Type B pancreatic cell (in vitro differentiated cells): ENCODE results near the gene RAP1GAP2. TPM values are rescaled to one million over a fixed set of nuclear protein-coding genes. Genes with fewer than 3 reads are reported as not detected.
A peak's percentile ranks its signal among the peaks of the same experiment; 100 is the strongest.

ENCODE experiments used
- DNase-seq: peaks from one replicate; pipeline ENCODE4 v3.0.0; 2021; ENCODE audit warnings: mixed read lengths; ENCODE audit not compliant: unreplicated experiment; ENCODE audit errors: extremely low spot score
- H3K27ac Mint-ChIP-seq: 2 replicates; pipeline ENCODE4 v1.8.0; 2021; ENCODE audit warnings: mild to moderate bottlenecking, mixed read lengths
- H3K27me3 Mint-ChIP-seq: 2 replicates; pipeline ENCODE4 v1.8.0; 2021; ENCODE audit warnings: mixed read lengths
- H3K36me3 Mint-ChIP-seq: 2 replicates; pipeline ENCODE4 v1.8.0; 2021; ENCODE audit warnings: mixed read lengths
- H3K4me1 Mint-ChIP-seq: one replicate; pipeline ENCODE4 v1.8.0; 2021; ENCODE audit warnings: mixed read lengths; ENCODE audit not compliant: unreplicated experiment
- H3K4me3 Mint-ChIP-seq: 2 replicates; pipeline ENCODE4 v1.8.0; 2021; ENCODE audit warnings: mild to moderate bottlenecking, mixed read lengths
- H3K9me3 Mint-ChIP-seq: 2 replicates; pipeline ENCODE4 v1.8.0; 2021; ENCODE audit warnings: mixed read lengths
- CTCF ChIP-seq: fragments of 200-600 bp; sonication (generic); conservative IDR thresholded peaks from 2 replicates; pipeline ENCODE4 v1.5.0; 2021; ENCODE audit warnings: antibody characterized with exemption, mild to moderate bottlenecking
- total RNA-seq: library from RNA; stranded (reverse); gene quantifications from 2 replicates; pipeline ENCODE4 v1.2.1, GENCODE V29; 2021; ENCODE audit warnings: low replicate concordance

RAP1GAP2 gene
- total RNA-seq, 1 donor from 2014 or later = 49.7 TPM

GRCh38 chr17:2808367-2809335 is 12.4 kb downstream of the RAP1GAP2 start:
- DNase-seq = no peak
- Mint-ChIP-seq H3K4me1 (no peaks in the 10 kb centered on the region), H3K27me3 (no peaks in the 10 kb centered on the region), H3K4me3 (no peak overlapping the region), H3K36me3 (no peaks in the 10 kb centered on the region), H3K9me3 (no peaks in the 10 kb centered on the region), H3K27ac (no peak overlapping the region)
- TF ChIP-seq CTCF = no peak

GRCh38 chr17:2809337-2809736 is 13.1 kb downstream of the RAP1GAP2 start:
- Mint-ChIP-seq H3K9me3 (no peaks in the 10 kb centered on the region), H3K4me1 (no peaks in the 10 kb centered on the region), H3K4me3 (no peak overlapping the region), H3K27me3 (no peaks in the 10 kb centered on the region), H3K27ac (no peak overlapping the region), H3K36me3 (no peaks in the 10 kb centered on the region)
- no peak for DNase-seq
- no peak for TF ChIP-seq CTCF

DNA sequence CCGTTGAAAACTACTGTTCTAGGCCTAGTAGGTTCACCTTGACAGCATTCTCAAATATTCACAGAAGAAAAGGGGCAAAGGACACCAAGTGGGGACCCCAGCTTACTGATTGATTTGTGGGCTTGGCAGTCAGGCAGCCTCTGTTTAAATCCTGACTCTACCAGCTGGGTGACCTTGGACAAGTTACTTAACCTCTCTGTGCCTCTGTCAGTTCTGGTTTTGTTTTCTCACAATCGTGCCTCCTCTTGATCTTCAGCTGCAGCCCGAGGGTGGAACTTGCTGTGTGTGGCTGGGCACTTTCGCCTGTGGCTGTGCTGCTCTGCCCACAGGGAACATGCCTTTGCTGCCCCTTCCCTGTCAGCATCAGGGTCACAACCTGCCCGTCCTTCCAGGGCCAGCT is 17.8 kb downstream of the RAP1GAP2 start:
- no peak overlapping the region for H3K4me3 Mint-ChIP-seq
- H3K9me3 Mint-ChIP-seq = no peaks in the 10 kb centered on the region
- no peak for DNase-seq
- TF ChIP-seq CTCF = no peak
- peaks cover 5% of the 10 kb centered on the region for H3K4me1 Mint-ChIP-seq
- H3K27me3 Mint-ChIP-seq = no peaks in the 10 kb centered on the region
- H3K27ac Mint-ChIP-seq = no peak overlapping the region
- H3K36me3 Mint-ChIP-seq = no peaks in the 10 kb centered on the region

DNA sequence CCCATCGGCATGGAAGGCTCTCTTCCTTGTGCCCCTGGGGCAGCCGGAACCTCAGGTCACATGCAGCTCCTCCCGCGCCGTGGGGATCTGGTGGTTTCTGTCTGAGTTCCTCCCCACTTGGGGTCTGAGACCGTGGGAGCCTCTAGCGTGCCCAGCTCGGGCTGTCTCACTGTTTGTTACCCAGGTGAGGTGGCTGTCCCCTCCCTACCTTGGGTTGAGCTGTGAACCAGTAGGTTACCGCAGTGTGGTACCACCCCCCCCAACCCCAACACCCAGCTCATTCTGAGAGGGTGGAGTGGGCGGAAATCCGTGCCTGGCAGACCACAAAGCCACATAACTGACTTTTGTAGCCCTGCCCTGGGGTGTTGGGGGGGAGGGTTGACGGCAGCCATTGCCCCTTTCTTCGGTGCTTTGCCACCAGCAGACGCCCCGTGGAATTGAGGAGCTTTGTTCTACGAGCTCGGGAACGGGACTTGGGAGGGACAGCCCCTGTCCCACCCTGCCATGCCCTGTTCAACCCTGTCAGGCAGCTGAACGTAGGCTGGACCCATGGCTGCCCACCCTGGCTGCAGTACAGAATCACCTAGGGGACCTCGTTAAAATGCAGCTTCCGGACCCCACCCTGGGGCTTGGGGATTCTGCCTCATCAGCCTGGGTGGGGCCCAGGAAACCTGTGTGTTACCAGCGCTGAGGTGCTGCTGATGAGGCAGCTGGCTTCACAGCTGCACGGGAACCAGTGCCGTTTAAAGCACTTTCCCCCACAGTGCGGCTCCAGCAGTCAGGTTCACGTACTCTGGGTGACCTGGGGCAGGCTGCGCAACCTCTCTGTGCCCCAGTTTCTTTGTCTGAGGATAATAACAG is 18.5 kb downstream of the RAP1GAP2 start:
- Mint-ChIP-seq H3K27ac (no peak overlapping the region), H3K27me3 (no peaks in the 10 kb centered on the region), H3K9me3 (no peaks in the 10 kb centered on the region), H3K4me3 (no peak overlapping the region), H3K4me1 (peaks cover 5% of the 10 kb centered on the region), H3K36me3 (no peaks in the 10 kb centered on the region)
- TF ChIP-seq CTCF = no peak
- DNase-seq = no peak

DNA sequence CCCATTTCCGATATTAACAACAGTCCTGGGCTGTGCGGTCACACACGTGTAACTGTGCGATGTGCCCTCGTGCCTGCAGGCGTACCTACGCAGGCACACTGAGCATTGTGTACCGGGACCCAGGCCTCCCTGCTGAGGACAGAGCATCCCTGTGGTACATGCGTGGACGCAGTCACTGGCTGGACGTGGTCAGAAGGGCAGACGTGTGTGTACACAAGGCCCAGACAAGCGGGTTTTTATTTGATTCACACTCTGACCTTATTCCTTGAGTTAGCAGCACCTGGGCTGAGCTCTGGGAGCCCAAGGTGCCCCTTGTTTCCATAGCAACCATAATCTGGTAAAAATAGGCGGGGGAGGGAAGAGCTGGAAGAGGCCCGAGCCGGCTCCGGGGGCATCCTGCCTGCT is 19.5 kb downstream of the RAP1GAP2 start:
- H3K4me3 Mint-ChIP-seq = no peak overlapping the region
- peaks cover 5% of the 10 kb centered on the region for H3K4me1 Mint-ChIP-seq
- peak overlapping the region; percentile 16 for H3K27ac Mint-ChIP-seq
- H3K27me3 Mint-ChIP-seq = no peaks in the 10 kb centered on the region
- no peaks in the 10 kb centered on the region for H3K9me3 Mint-ChIP-seq
- no peak for DNase-seq
- no peaks in the 10 kb centered on the region for H3K36me3 Mint-ChIP-seq
- no peak for TF ChIP-seq CTCF
